Measurements from ENCODE around the gene CCDC88C. TPM values are rescaled to one million over a fixed set of nuclear protein-coding genes. Genes with fewer than 3 reads are reported as not detected.

The CCDC88C gene
- total and polyA plus RNA-seq, 2 experiments from 2014 or later = 23.6 to 60.7 TPM

GRCh38 chr14:91327661-91328312 lies 89.8 kb downstream of the CCDC88C start (continued):
- TF ChIP-seq ZNF462 (CRISPR knock-in tag; IDR thresholded peaks at IDR 0.05) (no peak), CREB1 (CRISPR knock-in tag; IDR thresholded peaks at IDR 0.05; ENCODE audit: low read depth) (no peak), STAT1 (IDR thresholded peaks at IDR 0.05; ENCODE audit: unreplicated experiment) (no peak), ZNF114 (CRISPR knock-in tag; IDR thresholded peaks at IDR 0.05) (no peak), REST (IDR thresholded peaks at IDR 0.05; ENCODE audit: unreplicated experiment) (no peak)

GRCh38 chr14:91327250-91327595 lies 90.4 kb downstream of the CCDC88C start:
- no peak overlapping the region for H3K27ac ChIP-seq (ENCODE audit: low read depth)
- Mint-ChIP-seq H3K9me3 (no peaks in the 10 kb centered on the region), H3K4me1 (peaks cover 9% of the 10 kb centered on the region; the same call in 2 of the 3 replicates), H3K36me3 (ENCODE audit: low read depth) (peaks cover 19% of the 10 kb centered on the region), H3K27me3 (ENCODE audit: insufficient read depth, low read depth, poor library complexity) (peaks cover 10% of the 10 kb centered on the region), H3K27ac (no peak overlapping the region), H3K4me3 (no peak overlapping the region)
- H2AFZ ChIP-seq = no peak overlapping the region
- H3K9me2 ChIP-seq (ENCODE audit: insufficient read depth) = no peaks in the 10 kb centered on the region
- no peaks in the 10 kb centered on the region for H3F3A ChIP-seq (replicated peaks; ENCODE audit: low read depth)
- no peak overlapping the region for H3K4me2 ChIP-seq
- no peak for ATAC-seq
- no peak for DNase-seq (ENCODE audit: low spot score)
- no peak overlapping the region for H3K4me3 ChIP-seq
- no peaks in the 10 kb centered on the region; the same call in 1 of the 2 replicates for H3K4me1 ChIP-seq (ENCODE audit: insufficient read depth)
- H3K27me3 ChIP-seq (ENCODE audit: insufficient read depth) = no peaks in the 10 kb centered on the region
- no peaks in the 10 kb centered on the region; the same call in 1 of the 2 replicates for H3K36me3 ChIP-seq (ENCODE audit: insufficient read depth)
- H4K20me1 ChIP-seq (replicated peaks; ENCODE audit: insufficient read depth) = no peaks in the 10 kb centered on the region; the same call in 1 of the 2 replicates
- no peaks in the 10 kb centered on the region for H3K79me2 ChIP-seq (replicated peaks; ENCODE audit: insufficient read depth)
- TF ChIP-seq NANOG (IDR thresholded peaks at IDR 0.05; ENCODE audit: borderline replicate concordance) (no peak), REST (IDR thresholded peaks at IDR 0.05; ENCODE audit: unreplicated experiment) (no peak), JUNB (IDR thresholded peaks at IDR 0.05; ENCODE audit: unreplicated experiment) (no peak), CREB1 (CRISPR knock-in tag; IDR thresholded peaks at IDR 0.05; ENCODE audit: low read depth) (no peak), CTCF (conservative IDR thresholded peaks at IDR 0.05; ENCODE audit: low read depth in 2 of 2) (no peak), POLR2AphosphoS5 (IDR thresholded peaks at IDR 0.05; ENCODE audit: low read depth) (no peak), ZNF114 (CRISPR knock-in tag; IDR thresholded peaks at IDR 0.05) (no peak)
